GM18873 (cell line): ENCODE results near the gene EMC9.
A peak's percentile ranks its signal among the peaks of the same experiment; 100 is the strongest.

Source experiments
- ATAC-seq: cut with Tn5 transposase; IDR thresholded peaks from one replicate; pipeline ENCODE4 v1.9.1; 2021; ENCODE audit warnings: mild to moderate bottlenecking, moderate library complexity, moderate number of reproducible peaks; ENCODE audit not compliant: unreplicated experiment, low FRiP score

Gene EMC9

DNA sequence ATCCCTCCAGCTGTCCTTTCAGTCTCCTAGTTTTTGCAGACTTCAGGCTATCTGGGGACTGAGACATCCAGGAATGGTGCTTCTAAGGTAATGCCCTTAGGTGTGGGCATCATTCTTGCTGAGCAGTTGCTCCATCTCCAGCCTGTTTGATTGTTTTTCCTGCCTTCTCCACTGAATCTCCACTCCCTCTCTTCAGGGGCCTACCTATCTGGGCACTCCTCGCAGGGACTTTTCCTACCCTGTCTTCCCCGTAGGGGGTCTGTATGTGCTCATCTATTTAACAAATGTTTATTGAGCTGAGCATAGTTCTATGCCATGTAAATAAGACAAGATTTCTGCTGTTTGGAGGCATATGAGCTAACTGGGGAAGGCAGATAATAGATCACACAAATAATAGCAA, 8.4 kb downstream of the EMC9 start:
- no peak for ATAC-seq

- ATAC-seq = no peak
These were observed 9.2 kb downstream of the EMC9 start for GRCh38 chr14:24132061-24132685.

DNA sequence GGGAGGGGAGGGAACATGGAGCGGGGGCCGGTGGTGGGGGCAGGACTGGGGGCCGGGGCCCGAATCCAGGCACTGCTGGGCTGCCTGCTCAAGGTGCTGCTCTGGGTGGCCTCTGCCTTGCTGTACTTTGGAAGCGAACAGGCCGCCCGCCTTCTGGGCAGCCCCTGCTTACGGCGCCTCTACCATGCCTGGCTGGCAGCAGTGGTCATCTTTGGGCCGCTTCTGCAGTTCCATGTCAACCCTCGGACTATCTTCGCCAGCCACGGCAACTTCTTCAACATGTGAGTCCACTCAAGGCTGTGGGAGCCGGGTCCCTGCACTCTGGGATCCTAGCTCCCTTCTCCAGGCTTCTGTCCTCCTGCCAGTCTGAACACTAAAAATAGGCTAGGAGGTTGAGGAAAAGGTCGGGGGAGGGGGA, 9.8 kb downstream of the EMC9 start:
- ATAC-seq = no peak

- no peak for ATAC-seq
These were observed 10.5 kb downstream of the EMC9 start for GRCh38 chr14:24130717-24131548.

DNA sequence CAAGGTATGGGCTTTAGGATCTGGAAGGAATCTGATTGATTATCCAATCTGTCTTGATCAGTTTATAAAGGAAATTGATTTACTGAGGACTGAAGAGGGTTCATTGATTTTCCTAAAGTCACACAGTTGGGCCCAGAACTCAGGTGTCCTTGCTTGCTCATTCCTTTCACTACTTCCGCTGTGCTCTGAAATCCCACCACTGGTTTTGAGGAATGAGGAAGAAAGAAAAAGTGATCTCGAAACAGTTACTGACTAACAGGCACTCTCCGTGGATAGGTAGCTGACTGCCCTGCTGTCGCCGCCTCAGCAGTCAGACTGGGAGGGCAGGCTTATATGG, 11.0 kb downstream of the EMC9 start, which contains the start of gene FITM1:
FITM1 (plus strand) TSS at position 280 of the 337 bp plus-strand sequence. CDS start 905 bp downstream, outside the sequence.
- no peak for ATAC-seq

GRCh38 chr14:24129410-24129998, 11.9 kb downstream of the EMC9 start:
- ATAC-seq = no peak

- no peak for ATAC-seq
These were observed 13.7 kb downstream of the EMC9 start for GRCh38 chr14:24127673-24128072.

- ATAC-seq = no peak
These were observed 14.5 kb downstream of the EMC9 start for GRCh38 chr14:24126939-24127338.

DNA sequence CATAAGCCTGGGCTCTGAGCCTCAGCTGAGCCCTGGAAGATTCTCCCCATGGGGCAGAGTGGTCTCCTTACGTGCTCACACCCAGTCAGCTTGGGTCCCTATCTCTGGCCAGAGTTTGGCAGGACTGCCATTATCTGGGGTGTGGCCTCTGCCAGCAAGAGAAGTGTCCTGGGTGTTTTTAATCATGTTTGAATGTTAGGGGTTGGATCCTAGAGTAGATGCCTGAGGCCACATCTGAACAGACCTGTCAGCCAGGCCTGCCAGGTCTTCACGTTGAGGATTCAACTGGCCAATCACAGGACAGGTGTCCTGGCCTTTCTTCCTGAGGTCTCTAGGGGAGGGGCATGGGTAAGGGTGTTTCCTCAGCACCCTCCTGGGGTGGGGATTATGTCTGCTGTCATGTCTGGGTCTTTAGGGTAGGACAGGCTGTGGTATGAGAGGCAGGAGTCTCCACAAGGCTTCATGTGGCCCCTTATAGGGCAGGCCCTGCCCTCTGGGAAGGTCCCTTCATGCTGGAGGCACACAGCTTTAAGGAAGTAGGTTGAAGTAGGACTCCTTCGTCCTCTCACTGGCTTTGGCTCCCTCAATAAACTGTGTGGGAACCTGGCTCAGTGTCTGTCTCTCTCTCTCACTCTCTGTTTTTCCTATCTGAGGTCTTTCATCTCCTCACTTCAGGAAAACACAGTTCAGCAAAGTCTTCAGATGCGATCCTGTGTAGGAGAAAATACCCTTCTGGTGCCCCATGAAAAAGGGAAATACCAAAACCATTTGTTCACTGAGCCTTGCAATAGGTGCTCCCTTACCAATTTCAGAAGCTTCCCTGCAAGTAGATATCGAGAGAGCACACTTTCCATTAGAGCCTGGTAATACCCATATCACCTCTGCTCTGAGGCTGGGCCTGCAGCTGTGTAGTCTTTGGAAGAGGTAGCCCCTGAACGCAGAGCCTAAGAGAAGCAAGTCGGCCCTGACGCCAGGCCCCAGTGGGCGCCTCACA, 17.7 kb downstream of the EMC9 start:
- ATAC-seq = peak; percentile 51

DNA sequence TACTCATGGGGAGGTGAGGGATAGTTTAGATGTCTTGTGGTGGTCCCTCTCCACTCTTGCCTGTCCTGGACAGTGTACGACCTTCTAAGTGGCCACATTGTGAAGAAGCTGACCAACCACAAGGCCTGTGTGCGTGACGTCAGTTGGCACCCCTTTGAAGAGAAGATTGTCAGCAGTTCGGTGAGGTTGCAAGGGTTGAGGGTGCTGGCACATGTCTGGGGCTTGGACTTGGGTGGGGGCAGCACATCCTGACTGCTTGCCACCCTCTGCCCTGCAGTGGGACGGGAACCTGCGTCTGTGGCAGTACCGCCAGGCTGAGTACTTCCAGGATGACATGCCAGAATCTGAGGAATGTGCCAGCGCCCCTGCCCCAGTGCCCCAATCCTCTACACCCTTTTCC, 18.5 kb downstream of the EMC9 start:
- ATAC-seq = no peak

DNA sequence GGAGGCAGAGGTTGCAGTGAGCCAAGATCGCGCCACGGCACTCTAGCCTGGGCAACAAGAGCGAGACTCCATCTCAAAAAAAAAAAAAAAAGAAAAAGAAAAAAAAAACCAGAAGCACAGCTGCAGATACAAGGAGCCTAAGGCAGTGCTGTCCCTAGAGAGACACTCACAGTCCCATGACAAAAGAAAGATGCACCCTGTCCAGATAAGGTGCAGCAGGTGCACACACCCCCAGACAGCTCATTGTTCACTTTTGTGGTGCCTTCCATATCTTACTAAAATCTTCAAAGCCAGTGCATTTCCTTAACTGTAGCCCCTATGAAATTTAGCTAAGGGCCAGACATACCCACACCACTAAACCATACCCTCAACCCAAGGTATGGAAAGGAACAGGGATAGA, 19.0 kb downstream of the EMC9 start:
- ATAC-seq = no peak

DNA sequence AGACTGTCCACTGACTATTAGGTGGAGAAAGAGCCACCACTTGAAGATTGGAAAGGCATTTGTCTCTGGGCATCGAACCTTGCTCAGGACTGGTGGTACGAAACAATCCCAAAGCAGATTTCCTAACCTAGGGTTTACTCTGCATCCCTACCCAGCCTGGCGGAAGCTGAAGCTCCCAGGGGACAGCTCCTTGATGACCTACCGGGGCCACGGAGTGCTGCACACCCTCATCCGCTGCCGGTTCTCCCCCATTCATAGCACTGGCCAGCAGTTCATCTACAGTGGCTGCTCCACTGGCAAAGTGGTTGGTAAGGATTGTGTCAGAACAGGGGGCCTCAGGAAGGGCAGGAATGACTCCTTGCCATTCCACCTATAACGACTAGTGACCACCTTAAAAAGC, 20.2 kb downstream of the EMC9 start:
- no peak for ATAC-seq

DNA sequence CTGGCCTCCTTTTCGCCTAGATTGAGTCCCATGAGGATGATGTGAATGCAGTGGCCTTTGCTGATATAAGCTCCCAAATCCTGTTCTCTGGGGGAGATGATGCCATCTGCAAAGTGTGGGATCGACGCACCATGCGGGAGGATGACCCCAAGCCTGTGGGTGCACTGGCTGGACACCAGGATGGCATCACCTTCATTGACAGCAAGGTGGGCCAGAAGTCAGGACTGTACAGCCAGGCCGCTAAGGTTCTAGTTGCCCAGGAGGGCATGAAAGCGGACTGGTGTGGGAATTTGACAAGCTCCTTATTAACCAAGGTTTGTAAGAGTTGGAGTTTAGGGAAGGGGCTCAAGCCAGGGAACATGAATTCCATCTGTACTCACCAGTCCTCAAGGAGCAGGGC, 21.7 kb downstream of the EMC9 start:
- no peak for ATAC-seq

DNA sequence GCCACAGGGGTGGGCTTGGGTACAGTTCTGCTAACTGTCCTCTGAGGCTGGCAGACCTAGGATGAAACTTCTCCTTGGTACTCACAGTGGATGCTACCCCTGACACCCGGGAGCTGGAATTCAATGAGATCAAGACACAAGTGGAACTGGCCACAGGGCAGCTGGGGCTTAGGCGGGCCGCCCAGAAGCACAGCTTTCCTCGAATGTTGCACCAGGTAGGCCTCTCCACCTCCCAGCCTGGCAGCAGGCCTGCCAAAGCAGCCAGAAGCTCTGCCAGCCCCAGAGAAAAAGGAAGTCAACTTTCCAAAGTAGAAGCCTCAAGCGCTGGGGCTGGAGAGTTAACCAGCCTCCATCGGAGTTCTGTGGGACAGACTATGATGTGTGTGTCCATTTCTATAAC, 24.2 kb downstream of the EMC9 start:
- no peak for ATAC-seq

- no peak for ATAC-seq
These were observed 25.1 kb downstream of the EMC9 start for GRCh38 chr14:24116128-24116814.

- ATAC-seq = no peak
These were observed 25.8 kb downstream of the EMC9 start for GRCh38 chr14:24115422-24116127.

DNA sequence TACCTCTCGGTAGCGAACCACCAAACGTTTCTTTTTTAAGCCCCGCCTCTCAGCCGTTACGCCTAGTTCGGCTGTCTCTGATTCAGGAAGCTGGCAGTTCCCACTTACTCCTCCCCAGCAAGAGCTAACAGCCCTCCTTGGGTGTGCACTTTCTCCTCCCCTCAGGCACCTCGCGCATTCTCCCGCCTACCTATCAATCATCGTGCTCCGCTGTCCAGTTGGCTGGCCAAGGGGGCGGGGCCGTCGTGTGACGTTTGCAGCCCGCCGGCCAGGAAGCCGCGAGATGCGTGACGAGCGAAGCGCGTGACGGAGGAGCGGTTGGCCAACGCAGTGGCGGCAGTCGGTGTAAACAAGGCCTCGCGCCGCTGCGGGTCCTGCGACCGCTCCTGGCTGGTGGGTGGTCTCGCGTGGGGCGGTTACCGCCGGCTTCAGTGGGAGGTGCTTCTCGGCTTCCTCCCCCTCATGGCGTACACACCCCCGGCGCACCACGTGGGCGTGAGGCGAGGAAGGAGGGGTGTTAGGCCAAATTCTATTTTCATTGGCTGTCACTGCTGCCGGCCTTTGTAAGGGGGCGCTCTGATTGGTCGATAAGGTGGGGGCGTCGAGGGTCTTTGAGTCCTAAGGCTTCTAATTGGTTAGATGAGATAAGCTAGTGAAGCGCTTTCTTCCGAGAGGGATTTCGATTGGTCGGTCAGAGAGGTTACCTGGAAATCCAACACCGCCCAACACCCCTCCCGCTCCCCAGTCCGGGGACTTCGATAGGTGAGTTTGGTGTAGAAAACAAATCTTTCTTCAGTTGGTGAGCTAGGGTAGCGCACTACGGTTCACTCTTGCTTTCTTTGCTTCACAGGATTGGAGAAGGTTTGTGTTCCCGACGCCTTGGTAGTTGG, 26.6 kb downstream of the EMC9 start, which contains the start of the genes DCAF11 and NRL:
DCAF11 (plus strand) TSS at position 246 of the 890 bp plus-strand sequence. CDS start 818 bp downstream, outside the sequence.
NRL (minus strand) TSS at position 418 of the 890 bp plus-strand sequence. CDS start 32,101 bp downstream, outside the sequence.
- peak; percentile 85 for ATAC-seq
